Smooth muscle cell of bladder (primary cell): ENCODE measurements around the gene OBSCN. TPM values are rescaled to one million over a fixed set of nuclear protein-coding genes. Genes with fewer than 3 reads are reported as not detected.

ENCODE experiments used
- total RNA-seq: library from RNA; depleted of rRNA; stranded (reverse); fragments of >200 nt; gene quantifications from 2 replicates; pipeline ENCODE4 v1.2.3, GENCODE V29; 2014

The OBSCN gene
- total RNA-seq = 7.0 and 7.2 TPM in 2 replicates

GRCh38 chr1:228207851-228208821, at the start of gene OBSCN:
TSS of gene OBSCN (plus strand) at chr1:228208044. CDS start at chr1:228211784, 3,740 bp downstream.

GRCh38 chr1:228165372-228166169, 42.3 kb upstream of the OBSCN start, which contains the start of gene IBA57:
TSS of gene IBA57 (plus strand) at chr1:228165804. CDS start at chr1:228165817, 13 bp downstream.

GRCh38 chr1:228416217-228416933, 208.5 kb downstream of the OBSCN start, which contains the start of gene TRIM17:
TSS of gene TRIM17 (minus strand) at chr1:228416861. CDS start at chr1:228415072, 1,789 bp downstream.

Other genes starting within 250 kb of the OBSCN start
- not detected in 2 replicates for gene WNT3A, start 201.0 kb upstream of the OBSCN start, total RNA-seq
- 197 and 272 TPM in 2 replicates for gene ARF1, start 125.3 kb upstream of the OBSCN start, total RNA-seq
- 4.8 and 6.0 TPM in 2 replicates for gene C1orf35, start 104.7 kb upstream of the OBSCN start, total RNA-seq
- gene MRPL55, start 98.7 kb upstream of the OBSCN start, total RNA-seq = 59.3 and 64.9 TPM in 2 replicates
- gene GUK1, start 67.8 kb upstream of the OBSCN start, total RNA-seq = 420 and 464 TPM in 2 replicates
- 3.4 and 4.3 TPM in 2 replicates for gene GJC2, start 58.1 kb upstream of the OBSCN start, total RNA-seq
- 2.1 and 3.0 TPM in 2 replicates for gene IBA57, start 42.2 kb upstream of the OBSCN start, total RNA-seq
- gene TRIM11, start 198.8 kb downstream of the OBSCN start, total RNA-seq = 13.9 and 15.6 TPM in 2 replicates
- 0.09 and 0.14 TPM in 2 replicates for gene TRIM17, start 208.8 kb downstream of the OBSCN start, total RNA-seq